LNCAP (cell line): Measurements from ENCODE around the gene ETV2.

Experiments
- TF ChIP-seq, protein P1 (sequence below): fragments of 450-650 bp; IDR thresholded peaks from 2 replicates; pipeline ENCODE4 v1.5.1; 2017; ENCODE audit warnings: mild to moderate bottlenecking

Gene ETV2

GRCh38 chr19:35641515-35642151, at the start of gene ETV2:
Gene ETV2 (plus strand): TSS chr19:35641745. CDS start chr19:35642461, 716 bp downstream.
- TF ChIP-seq, protein P1, sequence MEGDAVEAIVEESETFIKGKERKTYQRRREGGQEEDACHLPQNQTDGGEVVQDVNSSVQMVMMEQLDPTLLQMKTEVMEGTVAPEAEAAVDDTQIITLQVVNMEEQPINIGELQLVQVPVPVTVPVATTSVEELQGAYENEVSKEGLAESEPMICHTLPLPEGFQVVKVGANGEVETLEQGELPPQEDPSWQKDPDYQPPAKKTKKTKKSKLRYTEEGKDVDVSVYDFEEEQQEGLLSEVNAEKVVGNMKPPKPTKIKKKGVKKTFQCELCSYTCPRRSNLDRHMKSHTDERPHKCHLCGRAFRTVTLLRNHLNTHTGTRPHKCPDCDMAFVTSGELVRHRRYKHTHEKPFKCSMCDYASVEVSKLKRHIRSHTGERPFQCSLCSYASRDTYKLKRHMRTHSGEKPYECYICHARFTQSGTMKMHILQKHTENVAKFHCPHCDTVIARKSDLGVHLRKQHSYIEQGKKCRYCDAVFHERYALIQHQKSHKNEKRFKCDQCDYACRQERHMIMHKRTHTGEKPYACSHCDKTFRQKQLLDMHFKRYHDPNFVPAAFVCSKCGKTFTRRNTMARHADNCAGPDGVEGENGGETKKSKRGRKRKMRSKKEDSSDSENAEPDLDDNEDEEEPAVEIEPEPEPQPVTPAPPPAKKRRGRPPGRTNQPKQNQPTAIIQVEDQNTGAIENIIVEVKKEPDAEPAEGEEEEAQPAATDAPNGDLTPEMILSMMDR = no peak

- TF ChIP-seq, protein P1 = peak; percentile 47
Measured at GRCh38 chr19:35592226-35592625, 49.3 kb upstream of the ETV2 start.

GRCh38 chr19:35595928-35596327, 45.6 kb upstream of the ETV2 start:
- TF ChIP-seq, protein P1 = no peak

- TF ChIP-seq, protein P1 = no peak
Measured at GRCh38 chr19:35596366-35596999, 45.1 kb upstream of the ETV2 start.

DNA sequence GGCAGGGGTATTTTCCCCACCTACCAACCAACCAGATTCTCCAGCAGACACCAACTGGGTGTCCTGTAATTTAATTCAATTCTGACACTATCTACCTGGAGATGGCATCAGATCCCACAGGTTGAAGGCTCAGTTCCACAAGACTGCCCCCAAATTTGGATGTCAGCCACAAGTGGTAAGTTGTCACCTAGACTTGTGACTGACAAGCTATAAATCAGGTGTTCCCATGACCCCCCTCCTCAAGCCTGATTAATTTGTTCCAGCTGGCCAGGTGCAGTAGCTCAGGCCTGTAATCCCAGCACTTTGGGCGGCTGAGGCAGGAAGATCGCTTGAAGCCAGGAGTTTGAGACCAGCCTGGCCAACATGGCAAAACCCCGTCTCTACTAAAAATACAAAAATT, 39.6 kb upstream of the ETV2 start:
- TF ChIP-seq, protein P1 = no peak

DNA sequence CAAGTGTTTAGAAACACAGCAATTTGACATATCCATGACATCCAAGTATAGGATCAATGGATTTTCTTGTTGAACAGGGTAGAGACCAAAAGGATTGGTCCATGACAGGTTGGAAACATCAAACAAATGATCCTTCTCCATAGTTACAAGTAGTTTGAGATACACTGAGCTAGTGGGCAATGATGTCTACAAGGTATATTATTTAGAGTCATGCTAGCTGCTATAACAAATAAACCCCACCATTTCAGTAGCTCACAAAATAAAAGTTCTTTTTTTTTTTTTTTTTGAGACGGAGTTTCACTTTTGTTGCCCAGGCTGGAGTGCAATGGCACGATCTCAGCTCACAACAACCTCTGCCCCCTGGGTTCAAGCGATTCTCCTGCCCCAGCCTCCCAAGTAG, 33.9 kb upstream of the ETV2 start:
- TF ChIP-seq, protein P1 = no peak

DNA sequence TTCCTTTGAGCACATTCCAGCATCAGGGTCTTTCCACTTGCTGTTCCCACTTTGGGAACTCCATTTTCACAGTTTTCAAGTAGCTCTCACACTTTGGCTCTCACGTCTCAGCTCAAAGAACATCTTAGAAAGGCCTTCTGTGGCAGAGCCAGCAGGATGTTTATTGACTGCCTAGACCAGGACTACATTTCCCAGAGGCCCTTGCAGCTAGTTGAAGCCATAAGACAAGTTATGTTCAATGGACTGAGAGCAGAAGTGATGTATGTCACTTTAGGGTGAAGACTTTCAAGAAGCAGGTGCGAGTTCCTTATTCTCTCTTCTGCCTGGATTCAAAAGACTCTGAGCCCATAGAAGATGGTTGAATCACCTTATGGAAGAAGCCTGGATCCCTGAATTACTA, 33.3 kb upstream of the ETV2 start:
- TF ChIP-seq, protein P1 = no peak
